NOMO-1 (cell line): ENCODE measurements around the gene TNFRSF25.

Experiments used
- DNase-seq, 2 experiments: peaks; one replicate each; lab custom pipeline; 2025; ENCODE audit not compliant: unreplicated experiment in 2 of 2; lab: John Stamatoyannopoulos, UW

Gene TNFRSF25

GRCh38 chr1:6466023-6466422 lies at the start of gene TNFRSF25:
TNFRSF25 (minus strand) TSS chr1:6466173; CDS start chr1:6466107, 66 bp downstream.
- no peak for DNase-seq

GRCh38 chr1:6515771-6516170 lies 49.8 kb upstream of the TNFRSF25 start:
- DNase-seq = no peak

- no peak for DNase-seq
Measured at GRCh38 chr1:6513320-6513801, 47.4 kb upstream of the TNFRSF25 start.

GRCh38 chr1:6512908-6513280 lies 46.9 kb upstream of the TNFRSF25 start:
- no peak for DNase-seq

- no peak for DNase-seq
Measured at GRCh38 chr1:6512245-6512907, 46.4 kb upstream of the TNFRSF25 start.

- DNase-seq = no peak
Measured at GRCh38 chr1:6511561-6512244, 45.7 kb upstream of the TNFRSF25 start.

GRCh38 chr1:6511056-6511455 lies 45.1 kb upstream of the TNFRSF25 start:
- DNase-seq = no peak

GRCh38 chr1:6510493-6510892 lies 44.5 kb upstream of the TNFRSF25 start:
- no peak for DNase-seq

- no peak for DNase-seq
Measured at GRCh38 chr1:6509919-6510291, 43.9 kb upstream of the TNFRSF25 start.

GRCh38 chr1:6509220-6509918 lies 43.4 kb upstream of the TNFRSF25 start:
- no peak for DNase-seq

- no peak for DNase-seq
Measured at GRCh38 chr1:6508816-6509189, 42.8 kb upstream of the TNFRSF25 start.

GRCh38 chr1:6508154-6508815 lies 42.3 kb upstream of the TNFRSF25 start:
- no peak for DNase-seq

- no peak for DNase-seq
Measured at GRCh38 chr1:6507461-6507911, 41.5 kb upstream of the TNFRSF25 start.

- DNase-seq = no peak
Measured at GRCh38 chr1:6507037-6507428, 41.1 kb upstream of the TNFRSF25 start.

GRCh38 chr1:6506210-6507036 lies 40.5 kb upstream of the TNFRSF25 start:
- DNase-seq = no peak

- DNase-seq = no peak
Measured at GRCh38 chr1:6505367-6506209, 39.6 kb upstream of the TNFRSF25 start.

GRCh38 chr1:6504887-6505286 lies 38.9 kb upstream of the TNFRSF25 start:
- DNase-seq = no peak

GRCh38 chr1:6503884-6504602 lies 38.1 kb upstream of the TNFRSF25 start:
- DNase-seq = no peak
